MM.1S (cell line): ENCODE results near the gene SPATA17.

Experiments used
- EZH2 ChIP-seq: fragments of 300-600 bp; sonication (generic); optimal IDR thresholded peaks from 2 replicates; pipeline ENCODE3; 2017; ENCODE audit warnings: low read depth, mild to moderate bottlenecking, antibody characterized with exemption, low read length, mixed read lengths
- EZH2phosphoT487 ChIP-seq: fragments of 300-600 bp; sonication (generic); IDR thresholded peaks from 2 replicates; pipeline ENCODE4 v1.6.1; 2018; ENCODE audit warnings: antibody characterized with exemption, low read length
- TF ChIP-seq, protein P1 (sequence below): fragments of 300-600 bp; sonication (generic); IDR thresholded peaks from 2 replicates; pipeline ENCODE4 v1.5.1; 2016; ENCODE audit warnings: antibody characterized with exemption, low read length, mixed read lengths

DNA sequence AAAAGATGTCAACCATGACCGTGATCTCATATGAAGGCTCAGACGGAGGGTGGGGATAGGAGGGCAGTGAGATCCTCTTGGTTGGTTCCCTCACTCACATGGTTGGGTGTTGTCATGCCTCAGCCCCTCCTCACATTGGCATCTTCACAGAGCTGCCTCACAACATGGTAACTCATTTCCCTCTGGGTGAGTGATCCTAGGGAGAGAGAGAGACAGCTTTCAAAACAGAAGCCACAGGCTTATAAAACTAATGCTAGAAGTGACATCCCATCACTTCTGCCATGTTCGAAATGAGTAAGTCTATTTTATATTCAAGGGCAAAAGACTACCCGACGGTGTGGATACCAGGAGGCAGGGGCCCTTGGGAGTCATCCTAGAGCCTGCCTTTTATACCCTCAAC, 145.5 kb downstream of the SPATA17 start:
- TF ChIP-seq, protein P1, sequence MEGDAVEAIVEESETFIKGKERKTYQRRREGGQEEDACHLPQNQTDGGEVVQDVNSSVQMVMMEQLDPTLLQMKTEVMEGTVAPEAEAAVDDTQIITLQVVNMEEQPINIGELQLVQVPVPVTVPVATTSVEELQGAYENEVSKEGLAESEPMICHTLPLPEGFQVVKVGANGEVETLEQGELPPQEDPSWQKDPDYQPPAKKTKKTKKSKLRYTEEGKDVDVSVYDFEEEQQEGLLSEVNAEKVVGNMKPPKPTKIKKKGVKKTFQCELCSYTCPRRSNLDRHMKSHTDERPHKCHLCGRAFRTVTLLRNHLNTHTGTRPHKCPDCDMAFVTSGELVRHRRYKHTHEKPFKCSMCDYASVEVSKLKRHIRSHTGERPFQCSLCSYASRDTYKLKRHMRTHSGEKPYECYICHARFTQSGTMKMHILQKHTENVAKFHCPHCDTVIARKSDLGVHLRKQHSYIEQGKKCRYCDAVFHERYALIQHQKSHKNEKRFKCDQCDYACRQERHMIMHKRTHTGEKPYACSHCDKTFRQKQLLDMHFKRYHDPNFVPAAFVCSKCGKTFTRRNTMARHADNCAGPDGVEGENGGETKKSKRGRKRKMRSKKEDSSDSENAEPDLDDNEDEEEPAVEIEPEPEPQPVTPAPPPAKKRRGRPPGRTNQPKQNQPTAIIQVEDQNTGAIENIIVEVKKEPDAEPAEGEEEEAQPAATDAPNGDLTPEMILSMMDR, result no peak
- TF ChIP-seq EZH2 (no peak), EZH2phosphoT487 (no peak)
